HG02943 (cell line): Measurements from ENCODE around the gene PSMD9.

Experiments used
- ATAC-seq: cut with Tn5 transposase; IDR thresholded peaks from one replicate; pipeline ENCODE4 v1.9.1; 2021; ENCODE audit warnings: mild to moderate bottlenecking, low read depth, moderate library complexity; ENCODE audit not compliant: unreplicated experiment

Gene PSMD9

GRCh38 chr12:121949648-121950397 is 61.2 kb downstream of the PSMD9 start:
- no peak for ATAC-seq

GRCh38 chr12:121953117-121953692 is 64.6 kb downstream of the PSMD9 start:
- ATAC-seq, result no peak

- ATAC-seq, result no peak
Observed at GRCh38 chr12:121953695-121954094, 65.1 kb downstream of the PSMD9 start.

- ATAC-seq, result no peak
Observed at GRCh38 chr12:121955258-121956237, 67.0 kb downstream of the PSMD9 start.

GRCh38 chr12:121957861-121958515 is 69.4 kb downstream of the PSMD9 start:
- no peak for ATAC-seq

- no peak for ATAC-seq
Observed at GRCh38 chr12:121958541-121959240, 70.1 kb downstream of the PSMD9 start.

GRCh38 chr12:121960541-121960940 is 72.0 kb downstream of the PSMD9 start:
- no peak for ATAC-seq

GRCh38 chr12:121961195-121961879 is 72.7 kb downstream of the PSMD9 start:
- ATAC-seq, result no peak

GRCh38 chr12:121963341-121964018 is 74.9 kb downstream of the PSMD9 start:
- no peak for ATAC-seq

- ATAC-seq, result no peak
Observed at GRCh38 chr12:121964813-121965643, 76.4 kb downstream of the PSMD9 start.

GRCh38 chr12:121966959-121967358 is 78.4 kb downstream of the PSMD9 start:
- no peak for ATAC-seq
